ENCODE measurements around the gene EP400. TPM values are rescaled to one million over a fixed set of nuclear protein-coding genes. Genes with fewer than 3 reads are reported as not detected.

Gene EP400
- polyA plus RNA-seq, 1 donor (not counting 4 experiments of a cell fraction or from before 2014, with no cell fraction given): 4.1 TPM

GRCh38 chr12:132044661-132045412, 95.1 kb downstream of the EP400 start:
- DNase-seq (ENCODE audit: low read depth, low spot score): no peak

GRCh38 chr12:132045751-132046150, 96.0 kb downstream of the EP400 start:
- Histone ChIP-seq H3K4me2 (ENCODE audit: control insufficient read depth, extremely low read depth, insufficient read depth, low read depth, low read length) (no peak overlapping the region), H3K36me3 (ENCODE audit: control insufficient read depth in 2 of 2, extremely low read depth in 1 of 2, insufficient read depth in 2 of 2, low read length in 2 of 2) (peaks cover 23 to 29% of the 10 kb centered on the region in 2 experiments), H3K27ac (ENCODE audit: control insufficient read depth, insufficient read depth, low read length) (no peak overlapping the region), H3K9ac (ENCODE audit: control insufficient read depth, extremely low read depth, insufficient read depth, low read length) (no peak overlapping the region), H3K4me3 (ENCODE audit: control insufficient read depth in 2 of 3, extremely low read depth in 1 of 3, insufficient read depth in 2 of 3, low read depth in 1 of 3, low read length in 3 of 3) (no peak overlapping the region), H3K9me1 (ENCODE audit: control insufficient read depth, extremely low read depth, insufficient read depth, low read length) (no peaks in the 10 kb centered on the region), H4K20me1 (ENCODE audit: control insufficient read depth, extremely low read depth, insufficient read depth, low read length) (no peaks in the 10 kb centered on the region), H3K4me1 (ENCODE audit: control insufficient read depth, extremely low read depth, insufficient read depth, low read length) (no peaks in the 10 kb centered on the region), H3K79me2 (ENCODE audit: control insufficient read depth, insufficient read depth, low read length) (peaks cover 3% of the 10 kb centered on the region), H3K27me3 (ENCODE audit: control insufficient read depth, extremely low read depth, insufficient read depth, low read length) (no peaks in the 10 kb centered on the region), H2AFZ (ENCODE audit: control insufficient read depth, low read length) (no peak overlapping the region), H3K9me3 (ENCODE audit: control insufficient read depth, low read depth, low read length) (no peaks in the 10 kb centered on the region)
- FAIRE-seq (no peak), DNase-seq (ENCODE audit: low read depth, low spot score) (no peak)
- TF ChIP-seq CTCF (optimal IDR thresholded peaks at IDR 0.05 in 1 of 3, IDR thresholded peaks at IDR 0.05 in 1 of 3, conservative IDR thresholded peaks at IDR 0.05 in 1 of 3; ENCODE audit: extremely low read depth in 1 of 3, insufficient read depth in 2 of 3, low read length in 3 of 3): no peak
- TF ChIP-seq EZH2 (IDR thresholded peaks at IDR 0.05; ENCODE audit: low read length): no peak
- dilution Hi-C loops (cut with MboI; ENCODE audit: extremely low pct_ligation_motif_present, low sequenced_read_pairs): no loop called here

More at GRCh38 chr12:132044661-132045412, 95.1 kb downstream of the EP400 start:
- H3K27me3 ChIP-seq (ENCODE audit: control insufficient read depth, extremely low read depth, insufficient read depth, low read length): no peaks in the 10 kb centered on the region
- H3K9me3 ChIP-seq (ENCODE audit: control insufficient read depth, low read depth, low read length): no peaks in the 10 kb centered on the region
- TF ChIP-seq EZH2 (IDR thresholded peaks at IDR 0.05; ENCODE audit: low read length) (no peak), CTCF (optimal IDR thresholded peaks at IDR 0.05 in 1 of 3, IDR thresholded peaks at IDR 0.05 in 1 of 3, conservative IDR thresholded peaks at IDR 0.05 in 1 of 3; ENCODE audit: extremely low read depth in 1 of 3, insufficient read depth in 2 of 3, low read length in 3 of 3) (no peak)
- H3K4me1 ChIP-seq (ENCODE audit: control insufficient read depth, extremely low read depth, insufficient read depth, low read length): no peaks in the 10 kb centered on the region
- H4K20me1 ChIP-seq (ENCODE audit: control insufficient read depth, extremely low read depth, insufficient read depth, low read length): no peaks in the 10 kb centered on the region
- H3K9ac ChIP-seq (ENCODE audit: control insufficient read depth, extremely low read depth, insufficient read depth, low read length): no peak overlapping the region
- dilution Hi-C loops (cut with MboI; ENCODE audit: extremely low pct_ligation_motif_present, low sequenced_read_pairs): no loop called here
- H3K4me2 ChIP-seq (ENCODE audit: control insufficient read depth, extremely low read depth, insufficient read depth, low read depth, low read length): no peak overlapping the region
- no peak overlapping the region for H3K27ac ChIP-seq (ENCODE audit: control insufficient read depth, insufficient read depth, low read length)
- H3K79me2 ChIP-seq (ENCODE audit: control insufficient read depth, insufficient read depth, low read length): peaks cover 3% of the 10 kb centered on the region
- H3K4me3 ChIP-seq (ENCODE audit: control insufficient read depth in 2 of 3, extremely low read depth in 1 of 3, insufficient read depth in 2 of 3, low read depth in 1 of 3, low read length in 3 of 3): no peak overlapping the region
- H2AFZ ChIP-seq (ENCODE audit: control insufficient read depth, low read length): no peak overlapping the region
- H3K9me1 ChIP-seq (ENCODE audit: control insufficient read depth, extremely low read depth, insufficient read depth, low read length): no peaks in the 10 kb centered on the region
- peaks cover 25 to 26% of the 10 kb centered on the region in 2 experiments for H3K36me3 ChIP-seq (ENCODE audit: control insufficient read depth in 2 of 2, extremely low read depth in 1 of 2, insufficient read depth in 2 of 2, low read length in 2 of 2)
- no peak for FAIRE-seq
